ENCODE measurements around the gene CFAP74.

DNA sequence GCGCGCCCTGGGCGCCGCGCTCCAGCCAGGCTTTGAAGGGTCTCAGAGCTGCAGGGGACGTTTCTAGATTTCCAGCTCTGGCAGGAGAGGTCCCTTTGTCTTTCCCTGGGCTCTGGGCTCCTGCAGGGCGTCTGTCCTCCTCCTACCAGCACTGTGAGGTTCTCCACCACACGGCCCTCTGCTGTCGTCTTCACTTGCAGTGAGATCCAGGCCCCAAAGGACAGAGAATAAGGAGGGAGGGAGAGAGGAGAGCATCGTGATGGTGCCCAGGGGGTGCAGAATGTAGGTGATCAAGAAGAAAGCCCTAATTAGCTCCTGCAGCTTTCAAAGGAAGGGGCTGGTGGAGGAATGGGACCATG lies 108.5 kb downstream of the CFAP74 start:
- TF ChIP-seq, protein P1, sequence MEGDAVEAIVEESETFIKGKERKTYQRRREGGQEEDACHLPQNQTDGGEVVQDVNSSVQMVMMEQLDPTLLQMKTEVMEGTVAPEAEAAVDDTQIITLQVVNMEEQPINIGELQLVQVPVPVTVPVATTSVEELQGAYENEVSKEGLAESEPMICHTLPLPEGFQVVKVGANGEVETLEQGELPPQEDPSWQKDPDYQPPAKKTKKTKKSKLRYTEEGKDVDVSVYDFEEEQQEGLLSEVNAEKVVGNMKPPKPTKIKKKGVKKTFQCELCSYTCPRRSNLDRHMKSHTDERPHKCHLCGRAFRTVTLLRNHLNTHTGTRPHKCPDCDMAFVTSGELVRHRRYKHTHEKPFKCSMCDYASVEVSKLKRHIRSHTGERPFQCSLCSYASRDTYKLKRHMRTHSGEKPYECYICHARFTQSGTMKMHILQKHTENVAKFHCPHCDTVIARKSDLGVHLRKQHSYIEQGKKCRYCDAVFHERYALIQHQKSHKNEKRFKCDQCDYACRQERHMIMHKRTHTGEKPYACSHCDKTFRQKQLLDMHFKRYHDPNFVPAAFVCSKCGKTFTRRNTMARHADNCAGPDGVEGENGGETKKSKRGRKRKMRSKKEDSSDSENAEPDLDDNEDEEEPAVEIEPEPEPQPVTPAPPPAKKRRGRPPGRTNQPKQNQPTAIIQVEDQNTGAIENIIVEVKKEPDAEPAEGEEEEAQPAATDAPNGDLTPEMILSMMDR (IDR thresholded peaks at IDR 0.05): no peak
- TF ChIP-seq POLR2A (IDR thresholded peaks at IDR 0.05): no peak
- TF ChIP-seq POLR2AphosphoS5 (IDR thresholded peaks at IDR 0.05): no peak
